Measurements from ENCODE around the gene TRIM40.

The TRIM40 gene

DNA sequence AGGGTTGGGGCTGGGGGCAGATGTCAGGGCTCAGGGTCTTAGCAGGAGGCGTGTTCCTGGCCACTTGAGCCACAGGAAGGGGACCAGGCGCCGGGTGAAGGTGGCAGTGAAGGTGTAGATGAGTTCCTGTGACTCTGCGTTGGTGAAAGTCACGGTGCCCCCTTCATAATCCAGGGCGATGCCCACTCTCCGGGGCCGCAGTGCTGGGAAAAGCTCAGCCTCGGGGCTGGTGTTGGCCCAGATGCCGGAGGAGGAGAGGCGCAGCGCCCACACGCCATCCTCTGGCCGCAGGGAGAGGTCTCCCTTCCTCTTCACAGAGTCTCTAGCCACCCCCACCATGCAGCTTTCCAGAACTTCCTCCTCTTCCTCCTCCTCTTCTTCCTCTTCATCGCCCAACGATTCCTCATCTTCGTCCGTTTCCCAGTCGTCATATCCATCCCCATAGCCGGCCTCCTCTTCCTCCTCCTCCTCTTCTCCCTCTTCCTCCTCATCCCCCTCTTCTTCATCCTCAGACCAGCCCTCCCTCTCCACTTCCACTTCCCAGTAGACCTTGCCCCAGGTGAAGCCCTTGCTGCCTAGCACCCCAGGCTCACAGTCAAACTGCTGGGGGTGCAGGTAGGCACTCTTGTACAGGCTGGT is 50.0 kb downstream of the TRIM40 start:
- Histone ChIP-seq H3K27ac (no peak overlapping the region), H3K4me3 (no peak overlapping the region)

DNA sequence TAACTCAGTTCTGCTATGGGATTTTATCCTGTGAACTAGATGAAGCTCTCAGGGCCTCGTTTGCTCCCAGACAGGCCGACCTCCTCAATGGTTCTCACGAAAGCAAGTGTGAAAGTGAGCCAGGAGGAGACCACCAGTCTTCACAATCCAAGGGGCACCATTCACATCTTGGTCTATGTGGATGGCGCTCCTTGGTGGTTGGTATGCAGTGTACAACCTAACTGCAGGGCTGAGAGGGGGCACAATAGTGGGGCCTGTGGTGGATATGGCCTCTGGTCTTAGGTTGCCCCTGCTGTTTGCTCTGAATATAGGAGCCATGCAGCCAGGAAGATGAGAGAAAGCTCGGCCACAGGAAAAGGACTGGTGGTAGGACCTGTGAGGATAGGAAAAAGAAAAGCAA is 52.6 kb downstream of the TRIM40 start:
- Histone ChIP-seq H3K27ac (no peak overlapping the region), H3K4me3 (no peak overlapping the region)

DNA sequence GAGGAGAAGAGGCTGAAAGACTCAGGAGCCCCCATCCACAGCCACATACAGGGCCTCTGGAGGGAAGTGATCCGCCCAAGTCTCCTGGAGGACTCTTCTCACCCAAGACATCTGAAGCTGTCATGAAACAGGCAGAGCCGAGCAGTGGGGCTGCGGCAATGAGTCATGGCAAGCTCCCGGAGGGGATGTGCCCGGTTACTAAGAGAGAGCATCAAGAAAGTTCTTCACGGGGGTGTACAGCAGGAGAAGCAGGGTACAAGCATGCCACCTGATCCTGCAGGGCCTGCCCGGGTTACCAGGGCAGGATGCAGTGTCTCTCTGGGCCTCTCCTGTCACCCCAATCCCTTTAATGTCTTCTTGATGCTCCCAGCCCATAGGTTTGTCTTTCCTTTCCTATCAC is 56.1 kb downstream of the TRIM40 start:
- no peak overlapping the region for H3K4me3 ChIP-seq
- no peak overlapping the region for H3K27ac ChIP-seq

DNA sequence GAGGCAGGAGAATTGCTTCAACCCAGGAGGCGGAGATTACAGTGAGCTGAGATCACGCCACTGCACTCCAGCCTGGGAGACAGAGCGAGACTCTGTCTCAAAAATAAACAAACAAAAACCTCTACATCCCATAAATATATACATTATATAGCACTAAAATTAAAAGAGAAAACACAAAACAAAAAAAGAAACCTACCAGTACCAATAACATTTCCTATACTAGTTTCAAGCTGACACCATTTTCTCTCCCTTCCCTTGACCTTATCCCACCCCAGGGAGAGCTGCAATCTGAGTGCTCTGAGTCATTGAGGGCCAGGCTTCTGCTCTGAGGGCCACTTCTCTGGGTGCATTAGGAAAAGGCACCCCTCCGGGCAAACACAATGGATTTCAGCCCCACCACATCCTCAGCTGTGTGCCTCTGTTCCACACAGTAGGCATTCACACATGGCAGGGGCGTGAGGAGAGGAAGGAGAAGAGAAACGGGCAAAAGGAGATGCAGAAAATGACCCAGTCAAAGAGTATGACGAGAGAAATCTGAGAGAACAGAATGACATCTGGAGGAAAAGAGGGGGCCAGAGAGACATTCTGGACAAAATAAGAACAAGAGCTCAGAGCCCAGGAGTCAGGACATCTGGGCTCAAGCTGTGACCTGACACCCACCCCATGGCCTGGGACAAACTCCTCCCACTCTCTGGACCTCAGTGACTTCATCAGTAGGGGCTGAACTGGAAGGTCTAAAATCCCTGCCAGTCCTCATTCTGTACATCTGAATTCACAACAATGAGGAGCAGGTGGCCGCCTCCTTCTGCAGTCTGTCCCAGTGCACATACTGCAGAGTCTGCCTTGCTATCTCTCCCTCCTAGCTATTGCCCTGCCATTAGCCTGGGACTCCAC is 59.1 kb downstream of the TRIM40 start:
- Histone ChIP-seq H3K4me3 (no peak overlapping the region), H3K27ac (no peak overlapping the region)

DNA sequence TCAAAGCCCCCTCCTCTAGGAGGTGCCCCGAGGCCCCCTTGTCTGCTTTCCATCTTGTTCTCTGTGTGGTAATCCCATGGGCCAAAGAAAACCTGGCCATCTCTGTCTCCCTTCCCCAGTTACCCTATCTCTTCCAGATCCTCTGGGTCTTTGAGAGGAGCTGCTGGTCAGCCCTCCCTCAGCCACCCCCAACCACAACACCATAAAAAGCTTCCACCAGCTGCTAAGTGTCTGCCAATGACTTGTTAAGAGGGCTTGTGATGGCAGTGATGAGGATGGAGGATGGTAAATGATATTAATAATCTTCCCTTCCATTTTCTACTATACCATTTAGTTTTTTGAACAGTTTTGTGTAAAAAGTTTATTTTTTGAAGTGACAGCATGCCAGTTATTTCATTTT is 60.0 kb downstream of the TRIM40 start:
- H3K27ac ChIP-seq: no peak overlapping the region
- no peak overlapping the region for H3K4me3 ChIP-seq

DNA sequence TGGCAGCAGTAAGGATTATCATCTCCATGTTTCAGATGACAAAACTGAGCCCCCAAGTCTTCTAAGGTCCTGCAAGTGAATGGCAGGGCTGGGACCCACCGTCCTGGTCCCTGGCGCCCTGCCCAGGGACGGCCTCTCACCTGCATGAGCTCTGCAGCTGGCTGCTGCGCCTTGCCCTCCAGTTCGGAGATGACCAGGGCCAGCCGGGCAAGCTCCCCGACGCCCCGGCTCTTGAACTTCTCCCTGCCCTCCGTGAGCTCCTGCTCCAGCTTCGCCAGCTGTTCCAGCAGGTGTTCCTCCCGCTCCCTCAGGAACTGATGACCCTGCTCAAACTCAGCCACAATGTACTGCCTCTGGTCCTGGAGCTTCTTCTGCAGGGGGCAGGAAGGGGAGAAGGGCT is 60.4 kb downstream of the TRIM40 start:
- Histone ChIP-seq H3K4me3 (no peak overlapping the region), H3K27ac (no peak overlapping the region)

Measured in skin epidermis (tissue), 12 donors.